Osteocyte (in vitro differentiated cells): ENCODE data around the gene FGR. TPM values are rescaled to one million over a fixed set of nuclear protein-coding genes. Genes with fewer than 3 reads are reported as not detected.

Experiments used
- DNase-seq: peaks from one replicate; pipeline ENCODE4 v3.0.0; 2021; ENCODE audit warnings: mixed read lengths; ENCODE audit not compliant: unreplicated experiment; ENCODE audit errors: extremely low spot score
- H3K27ac Mint-ChIP-seq: one replicate; pipeline ENCODE4 v1.8.0; 2021; ENCODE audit warnings: mild to moderate bottlenecking, mixed read lengths; ENCODE audit not compliant: unreplicated experiment
- H3K27me3 Mint-ChIP-seq: one replicate; pipeline ENCODE4 v1.8.0; 2021; ENCODE audit warnings: mixed read lengths; ENCODE audit not compliant: unreplicated experiment
- H3K36me3 Mint-ChIP-seq: one replicate; pipeline ENCODE4 v1.8.0; 2021; ENCODE audit warnings: mixed read lengths; ENCODE audit not compliant: unreplicated experiment
- H3K4me1 Mint-ChIP-seq: one replicate; pipeline ENCODE4 v1.8.0; 2021; ENCODE audit warnings: mixed read lengths; ENCODE audit not compliant: unreplicated experiment
- H3K4me3 Mint-ChIP-seq: one replicate; pipeline ENCODE4 v1.8.0; 2021; ENCODE audit warnings: mild to moderate bottlenecking, moderate library complexity, mixed read lengths; ENCODE audit not compliant: unreplicated experiment
- H3K9me3 Mint-ChIP-seq: one replicate; pipeline ENCODE4 v1.8.0; 2021; ENCODE audit warnings: mixed read lengths; ENCODE audit not compliant: unreplicated experiment
- total RNA-seq: library from RNA; stranded (reverse); gene quantifications from 2 replicates; pipeline ENCODE4 v1.2.1, GENCODE V29; 2021
- TF ChIP-seq, protein P1 (sequence below): fragments of 200-600 bp; sonication (generic); IDR thresholded peaks from 2 replicates; pipeline ENCODE4 v1.5.0; 2021; ENCODE audit warnings: antibody characterized with exemption, mild to moderate bottlenecking, moderate library complexity

The FGR gene
- total RNA-seq, 1 donor from 2014 or later, result not detected

DNA sequence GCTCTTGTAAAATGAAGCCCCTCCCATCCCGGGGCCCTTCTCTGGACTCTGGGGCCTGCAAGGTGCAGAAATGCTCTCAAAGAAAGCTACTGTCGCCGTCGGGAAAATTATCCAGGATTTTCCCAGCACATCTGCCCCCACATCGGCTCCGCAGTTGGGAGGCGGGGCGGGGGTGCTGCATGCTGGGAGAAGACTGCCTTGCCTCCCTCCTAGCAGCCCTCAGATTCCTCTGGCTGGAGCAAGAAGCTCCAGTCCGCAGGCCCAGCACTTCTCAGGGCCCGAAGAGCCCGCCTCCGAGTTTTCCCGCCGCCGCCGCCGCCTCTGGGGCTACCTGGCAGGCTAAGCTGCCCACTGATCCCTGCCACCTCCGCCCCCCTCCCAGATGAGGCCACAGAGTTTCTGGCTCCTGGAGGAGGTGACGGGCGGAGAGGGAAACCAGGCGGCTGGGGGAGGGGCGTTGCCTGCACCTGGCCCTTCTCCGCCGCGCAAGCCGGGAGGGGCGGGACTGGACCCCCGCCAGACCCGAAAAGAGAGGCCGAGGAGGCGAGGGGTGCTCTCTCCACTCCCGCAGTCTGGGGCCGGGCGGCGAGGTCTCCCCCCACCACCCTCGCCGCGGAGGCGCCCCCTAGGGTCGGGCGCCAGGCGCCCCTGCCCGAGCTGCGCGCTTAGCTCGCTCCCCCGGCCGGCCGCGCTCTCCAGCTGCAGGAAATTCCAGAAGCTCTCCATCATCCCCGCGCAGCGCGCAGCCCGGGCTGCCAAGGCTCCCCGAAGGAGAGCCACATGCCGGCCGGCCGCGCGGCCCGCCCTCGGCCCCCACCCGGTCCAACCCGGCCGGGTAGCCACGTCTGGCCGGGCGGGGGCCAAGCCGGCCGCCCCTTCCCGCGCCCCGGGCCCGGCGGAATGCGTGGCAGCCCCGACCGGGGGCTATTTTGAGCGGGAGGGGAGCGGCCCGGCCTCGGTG is 59.8 kb downstream of the FGR start:
- Mint-ChIP-seq H3K4me1 (peaks cover 83% of the 10 kb centered on the region), H3K4me3 (peak overlapping the region; percentile 60), H3K27me3 (no peaks in the 10 kb centered on the region), H3K9me3 (no peaks in the 10 kb centered on the region), H3K36me3 (no peaks in the 10 kb centered on the region), H3K27ac (peak overlapping the region; percentile 92)
- TF ChIP-seq, protein P1, sequence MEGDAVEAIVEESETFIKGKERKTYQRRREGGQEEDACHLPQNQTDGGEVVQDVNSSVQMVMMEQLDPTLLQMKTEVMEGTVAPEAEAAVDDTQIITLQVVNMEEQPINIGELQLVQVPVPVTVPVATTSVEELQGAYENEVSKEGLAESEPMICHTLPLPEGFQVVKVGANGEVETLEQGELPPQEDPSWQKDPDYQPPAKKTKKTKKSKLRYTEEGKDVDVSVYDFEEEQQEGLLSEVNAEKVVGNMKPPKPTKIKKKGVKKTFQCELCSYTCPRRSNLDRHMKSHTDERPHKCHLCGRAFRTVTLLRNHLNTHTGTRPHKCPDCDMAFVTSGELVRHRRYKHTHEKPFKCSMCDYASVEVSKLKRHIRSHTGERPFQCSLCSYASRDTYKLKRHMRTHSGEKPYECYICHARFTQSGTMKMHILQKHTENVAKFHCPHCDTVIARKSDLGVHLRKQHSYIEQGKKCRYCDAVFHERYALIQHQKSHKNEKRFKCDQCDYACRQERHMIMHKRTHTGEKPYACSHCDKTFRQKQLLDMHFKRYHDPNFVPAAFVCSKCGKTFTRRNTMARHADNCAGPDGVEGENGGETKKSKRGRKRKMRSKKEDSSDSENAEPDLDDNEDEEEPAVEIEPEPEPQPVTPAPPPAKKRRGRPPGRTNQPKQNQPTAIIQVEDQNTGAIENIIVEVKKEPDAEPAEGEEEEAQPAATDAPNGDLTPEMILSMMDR, result peak; percentile 54
- DNase-seq, result peak; percentile 92

DNA sequence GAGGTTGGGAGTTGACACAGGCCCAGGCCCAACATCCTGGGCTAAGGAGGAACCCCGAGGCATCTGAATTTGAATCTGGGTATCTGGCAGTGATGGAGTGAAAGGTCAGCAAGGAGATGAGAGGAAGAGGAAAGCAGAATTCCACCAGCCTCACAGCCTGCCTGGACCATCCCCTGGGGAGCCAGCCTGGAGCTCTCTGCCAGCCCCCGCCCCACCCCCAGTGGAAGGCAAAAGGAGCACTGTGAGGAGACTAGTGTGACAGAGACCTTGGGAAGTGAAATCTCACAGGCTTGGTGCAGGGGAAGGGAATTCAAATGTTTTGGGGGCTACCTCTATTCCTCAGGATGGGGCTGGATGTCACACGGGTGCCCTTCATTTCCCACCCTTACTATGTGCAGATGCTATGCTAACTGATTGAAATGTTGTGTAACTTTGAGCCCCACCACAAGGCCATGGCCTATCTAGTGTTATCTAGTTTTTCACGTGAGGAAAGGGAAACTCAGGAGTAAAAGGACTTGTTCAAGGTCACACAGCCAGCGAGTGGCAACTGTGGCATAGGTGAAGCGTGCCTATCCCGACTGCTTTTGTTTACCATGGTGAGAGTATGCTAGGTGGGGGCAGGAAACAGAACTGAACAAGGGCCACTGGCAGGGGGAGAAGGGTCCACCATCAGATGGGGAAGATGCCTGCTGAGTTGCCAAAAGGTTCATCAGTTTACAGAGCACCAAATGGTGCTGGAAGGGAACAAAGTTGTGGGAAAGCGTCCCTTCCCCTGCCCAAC is 60.8 kb downstream of the FGR start:
- TF ChIP-seq, protein P1, result no peak
- Mint-ChIP-seq H3K27ac (peak overlapping the region; percentile 92), H3K4me3 (peak overlapping the region; percentile 60), H3K9me3 (no peaks in the 10 kb centered on the region), H3K4me1 (peaks cover 87% of the 10 kb centered on the region), H3K36me3 (no peaks in the 10 kb centered on the region), H3K27me3 (no peaks in the 10 kb centered on the region)
- DNase-seq, result no peak

DNA sequence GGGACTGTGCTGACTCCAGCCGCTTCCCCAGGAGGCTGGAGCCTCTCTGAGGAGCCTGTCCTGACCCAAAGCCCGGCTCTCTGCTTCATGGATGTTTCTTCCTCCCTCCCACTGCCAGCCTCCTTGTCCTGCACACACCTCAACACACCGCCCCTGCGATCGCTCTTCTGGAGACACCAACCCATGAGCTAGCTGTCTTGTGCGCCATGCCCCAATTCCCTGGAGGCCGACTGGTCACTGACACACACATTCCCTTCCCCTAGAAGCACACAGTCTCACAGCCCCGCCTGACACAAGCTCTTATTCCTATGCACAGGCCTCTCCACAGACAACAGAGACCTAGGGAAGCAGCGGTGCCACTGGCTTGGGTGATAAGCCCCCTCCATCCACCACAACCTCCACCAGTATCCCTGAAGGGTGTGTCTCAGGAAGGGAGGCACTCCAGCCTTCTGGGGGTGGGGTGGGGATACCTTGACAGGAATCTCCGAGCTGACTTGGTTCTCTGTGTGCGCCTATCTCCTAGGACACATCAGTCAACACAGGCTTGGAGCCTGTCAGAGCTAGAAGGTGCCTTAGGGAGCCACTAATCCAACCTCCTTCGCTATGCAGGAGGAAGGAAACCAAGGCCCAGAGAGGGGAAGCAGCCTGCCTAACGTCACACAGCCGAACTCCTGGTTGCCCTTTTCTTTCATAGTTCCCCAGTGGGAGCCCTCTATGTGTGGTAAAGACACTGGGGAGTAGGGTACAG is 62.1 kb downstream of the FGR start:
- peak overlapping the region; percentile 92 for H3K27ac Mint-ChIP-seq
- peak overlapping the region; percentile 55 for H3K4me3 Mint-ChIP-seq
- no peaks in the 10 kb centered on the region for H3K27me3 Mint-ChIP-seq
- no peak for DNase-seq
- H3K36me3 Mint-ChIP-seq, result no peaks in the 10 kb centered on the region
- H3K9me3 Mint-ChIP-seq, result no peaks in the 10 kb centered on the region
- TF ChIP-seq, protein P1, result no peak
- H3K4me1 Mint-ChIP-seq, result peaks cover 87% of the 10 kb centered on the region

DNA sequence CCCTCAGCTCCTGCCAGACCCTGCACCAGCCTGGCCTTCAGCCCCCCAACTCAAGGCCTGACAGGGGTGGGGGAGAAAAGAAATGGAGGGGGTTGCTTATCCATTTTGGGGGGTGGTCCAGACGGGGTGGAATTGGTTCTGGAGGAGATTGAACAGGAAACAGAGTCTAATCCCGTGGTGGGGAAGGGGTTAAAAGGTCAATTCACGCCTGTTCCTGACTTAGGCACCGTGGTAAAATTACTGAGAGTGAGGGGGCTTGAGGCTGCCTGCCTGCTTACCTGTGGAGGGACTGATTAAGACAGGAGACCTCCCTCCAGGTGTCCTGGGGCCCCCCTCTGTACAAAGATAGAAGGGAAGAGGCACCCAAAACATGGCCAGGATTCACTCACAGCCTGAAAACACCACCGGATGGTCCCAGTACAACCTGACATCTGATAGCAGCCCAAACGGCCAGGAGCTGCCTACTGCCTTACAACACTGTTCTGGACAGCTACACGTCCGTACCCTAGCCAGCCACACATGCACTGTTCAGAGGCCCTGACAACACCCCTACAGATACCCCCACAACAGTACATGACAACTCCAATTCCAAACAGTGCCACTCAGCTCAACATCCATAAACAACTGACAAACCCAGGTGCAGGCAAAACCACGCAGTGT is 62.8 kb downstream of the FGR start:
- Mint-ChIP-seq H3K9me3 (no peaks in the 10 kb centered on the region), H3K4me3 (peak overlapping the region; percentile 55), H3K36me3 (no peaks in the 10 kb centered on the region), H3K27me3 (no peaks in the 10 kb centered on the region), H3K27ac (peak overlapping the region; percentile 92), H3K4me1 (peaks cover 87% of the 10 kb centered on the region)
- no peak for DNase-seq
- TF ChIP-seq, protein P1, result no peak
